Mucosa of gallbladder (tissue), 1 donor: ENCODE results near the gene IL12B. TPM values are rescaled to one million over a fixed set of nuclear protein-coding genes. Genes with fewer than 3 reads are reported as not detected.
"Not testable (repeated sequence)": the region's sequence is repeated elsewhere in the genome, so short reads cannot be mapped to it uniquely, and the experiment has no call there.

Experiments used
- DNase-seq: peaks from one replicate; pipeline ENCODE4 v3.0.0-alpha.2; 2020; ENCODE audit warnings: low spot score
- total RNA-seq: library from RNA; stranded (reverse); gene quantifications from one replicate; pipeline ENCODE4 v1.2.1, GENCODE V29; 2021
- donor health status: DM: no; HTN: no; CAD: no.

Gene IL12B
- total RNA-seq: not detected

GRCh38 chr5:159330131-159330800 is at the start of gene IL12B:
TSS of gene IL12B (minus strand) at chr5:159330487. CDS start at chr5:159326782, 3,705 bp downstream.
- no peak for DNase-seq

GRCh38 chr5:159377653-159378052 is 47.4 kb upstream of the IL12B start:
- DNase-seq: no peak

- DNase-seq: not testable (repeated sequence)
Observed at GRCh38 chr5:159367866-159368265, 37.6 kb upstream of the IL12B start.

- not testable (repeated sequence) for DNase-seq
Observed at GRCh38 chr5:159366776-159367175, 36.5 kb upstream of the IL12B start.

GRCh38 chr5:159362220-159362619 is 31.9 kb upstream of the IL12B start:
- DNase-seq: no peak

- not testable (repeated sequence) for DNase-seq
Observed at GRCh38 chr5:159359871-159360270, 29.6 kb upstream of the IL12B start.

GRCh38 chr5:159359408-159359807 is 29.1 kb upstream of the IL12B start:
- DNase-seq: no peak

GRCh38 chr5:159353661-159354252 is 23.5 kb upstream of the IL12B start:
- DNase-seq: no peak

GRCh38 chr5:159350644-159351043 is 20.4 kb upstream of the IL12B start:
- not testable (repeated sequence) for DNase-seq

GRCh38 chr5:159350216-159350615 is 19.9 kb upstream of the IL12B start:
- DNase-seq: not testable (repeated sequence)

- no peak for DNase-seq
Observed at GRCh38 chr5:159345861-159346260, 15.6 kb upstream of the IL12B start.

- DNase-seq: no peak
Observed at GRCh38 chr5:159345336-159345735, 15.0 kb upstream of the IL12B start.

GRCh38 chr5:159343295-159344094 is 13.2 kb upstream of the IL12B start:
- DNase-seq: no peak

- no peak for DNase-seq
Observed at GRCh38 chr5:159342840-159343239, 12.6 kb upstream of the IL12B start.

GRCh38 chr5:159341906-159342310 is 11.6 kb upstream of the IL12B start:
- DNase-seq: peak; percentile 85

GRCh38 chr5:159341145-159341544 is 10.9 kb upstream of the IL12B start:
- DNase-seq: no peak

GRCh38 chr5:159340511-159340910 is 10.2 kb upstream of the IL12B start:
- no peak for DNase-seq

GRCh38 chr5:159339460-159339859 is 9.2 kb upstream of the IL12B start:
- DNase-seq: no peak

GRCh38 chr5:159338118-159338517 is 7.8 kb upstream of the IL12B start:
- no peak for DNase-seq

- DNase-seq: no peak
Observed at GRCh38 chr5:159337016-159337955, 7.0 kb upstream of the IL12B start.

- DNase-seq: no peak
Observed at GRCh38 chr5:159336586-159336985, 6.3 kb upstream of the IL12B start.

GRCh38 chr5:159333545-159333925 is 3.2 kb upstream of the IL12B start:
- no peak for DNase-seq
